ENCODE measurements around the gene PLOD1.

The PLOD1 gene

DNA sequence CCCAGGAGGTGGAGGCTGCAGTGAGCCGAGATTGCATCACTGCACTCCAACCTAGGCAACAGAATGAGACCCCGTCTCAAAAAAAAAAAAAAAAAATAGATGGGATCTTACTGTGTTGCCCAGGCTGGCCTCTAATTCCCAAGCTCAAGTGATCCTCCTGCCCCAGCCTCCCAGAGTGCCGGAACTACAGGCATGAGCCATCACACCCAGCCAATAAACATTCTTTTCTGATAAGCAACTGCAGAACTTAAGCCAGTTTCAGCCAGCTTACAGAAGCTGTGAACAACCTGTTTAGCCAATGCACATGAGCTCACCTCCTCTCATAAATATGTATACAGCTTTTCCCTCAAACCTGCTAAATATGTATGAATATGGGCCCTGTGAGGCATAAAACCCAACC, 81.7 kb downstream of the PLOD1 start:
- Histone ChIP-seq H3K27me3 (ENCODE audit: insufficient read depth, low read length, poor library complexity) (no peaks in the 10 kb centered on the region), H3K4me1 (ENCODE audit: insufficient read depth, low read length) (peaks cover 20% of the 10 kb centered on the region), H2AFZ (ENCODE audit: low read depth, low read length) (no peak overlapping the region), H3K36me3 (ENCODE audit: insufficient read depth, low read length) (peaks cover 20% of the 10 kb centered on the region), H3K4me2 (ENCODE audit: insufficient read depth, low read length) (no peak overlapping the region), H3K9me3 (ENCODE audit: insufficient read depth, low read length, severe bottlenecking) (no peaks in the 10 kb centered on the region), H3K4me3 (ENCODE audit: low read depth in 1 of 2, low read length in 2 of 2) (no peak overlapping the region), H4K20me1 (ENCODE audit: insufficient read depth, low read length) (no peaks in the 10 kb centered on the region), H3K79me2 (ENCODE audit: insufficient read depth, low read length) (peaks cover 17% of the 10 kb centered on the region), H3K9ac (ENCODE audit: low read depth, low read length) (no peak overlapping the region), H3K27ac (ENCODE audit: low read length) (no peak overlapping the region)
- ATAC-seq (ENCODE audit: insufficient read depth, low read depth) = no peak
- DNase-seq = no peak
- no peak for TF ChIP-seq EZH2 (IDR thresholded peaks at IDR 0.05; ENCODE audit: borderline replicate concordance, low read depth, low read length, severe bottlenecking)
- TF ChIP-seq, protein P1, sequence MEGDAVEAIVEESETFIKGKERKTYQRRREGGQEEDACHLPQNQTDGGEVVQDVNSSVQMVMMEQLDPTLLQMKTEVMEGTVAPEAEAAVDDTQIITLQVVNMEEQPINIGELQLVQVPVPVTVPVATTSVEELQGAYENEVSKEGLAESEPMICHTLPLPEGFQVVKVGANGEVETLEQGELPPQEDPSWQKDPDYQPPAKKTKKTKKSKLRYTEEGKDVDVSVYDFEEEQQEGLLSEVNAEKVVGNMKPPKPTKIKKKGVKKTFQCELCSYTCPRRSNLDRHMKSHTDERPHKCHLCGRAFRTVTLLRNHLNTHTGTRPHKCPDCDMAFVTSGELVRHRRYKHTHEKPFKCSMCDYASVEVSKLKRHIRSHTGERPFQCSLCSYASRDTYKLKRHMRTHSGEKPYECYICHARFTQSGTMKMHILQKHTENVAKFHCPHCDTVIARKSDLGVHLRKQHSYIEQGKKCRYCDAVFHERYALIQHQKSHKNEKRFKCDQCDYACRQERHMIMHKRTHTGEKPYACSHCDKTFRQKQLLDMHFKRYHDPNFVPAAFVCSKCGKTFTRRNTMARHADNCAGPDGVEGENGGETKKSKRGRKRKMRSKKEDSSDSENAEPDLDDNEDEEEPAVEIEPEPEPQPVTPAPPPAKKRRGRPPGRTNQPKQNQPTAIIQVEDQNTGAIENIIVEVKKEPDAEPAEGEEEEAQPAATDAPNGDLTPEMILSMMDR (IDR thresholded peaks at IDR 0.05; ENCODE audit: borderline replicate concordance, extremely low read depth, low read length, poor library complexity, severe bottlenecking) = no peak

DNA sequence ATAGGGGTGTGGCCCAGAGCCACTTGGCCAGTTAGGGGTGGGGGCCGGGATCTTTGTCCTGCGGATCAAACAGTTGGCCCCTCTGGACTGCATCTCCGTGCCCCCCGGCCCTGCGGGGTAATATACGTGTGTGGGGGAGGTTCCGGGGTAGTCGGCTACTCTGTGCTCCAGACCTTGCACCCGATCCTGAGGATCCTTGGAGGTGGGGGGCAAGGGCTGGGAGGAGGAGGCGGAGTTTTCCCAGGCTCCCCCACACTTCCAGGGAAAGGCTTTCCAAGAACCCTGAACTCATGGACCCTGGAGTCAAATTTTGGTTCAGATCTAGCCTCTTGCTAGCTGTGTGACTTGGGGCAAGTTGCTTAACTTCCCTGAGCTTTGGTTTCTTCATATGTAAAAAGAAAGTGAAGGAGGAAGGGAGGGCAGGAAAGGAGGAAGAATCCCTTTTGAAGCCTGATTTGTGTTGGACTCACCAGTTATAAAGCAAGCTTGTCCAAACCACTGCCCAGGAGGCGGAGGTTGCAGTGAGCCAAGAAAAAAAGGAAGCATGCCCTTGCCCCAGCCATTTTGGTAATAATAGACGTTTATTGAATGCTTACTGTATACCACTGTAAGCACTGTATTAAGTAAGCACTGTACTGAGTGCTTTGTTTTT, 85.5 kb downstream of the PLOD1 start:
- no peak for TF ChIP-seq EZH2 (IDR thresholded peaks at IDR 0.05; ENCODE audit: borderline replicate concordance, low read depth, low read length, severe bottlenecking)
- TF ChIP-seq, protein P1 (IDR thresholded peaks at IDR 0.05; ENCODE audit: borderline replicate concordance, extremely low read depth, low read length, poor library complexity, severe bottlenecking) = no peak
- DNase-seq = no peak
- Histone ChIP-seq H3K9ac (ENCODE audit: low read depth, low read length) (peak overlapping the region; percentile 85), H2AFZ (ENCODE audit: low read depth, low read length) (peak overlapping the region; percentile 89), H3K27ac (ENCODE audit: low read length) (peak overlapping the region; percentile 76), H3K4me2 (ENCODE audit: insufficient read depth, low read length) (peak overlapping the region; percentile 86), H3K79me2 (ENCODE audit: insufficient read depth, low read length) (peaks cover 34% of the 10 kb centered on the region), H3K36me3 (ENCODE audit: insufficient read depth, low read length) (peaks cover 28% of the 10 kb centered on the region), H3K4me1 (ENCODE audit: insufficient read depth, low read length) (peaks cover 20% of the 10 kb centered on the region), H3K27me3 (ENCODE audit: insufficient read depth, low read length, poor library complexity) (no peaks in the 10 kb centered on the region), H3K4me3 (ENCODE audit: low read depth in 1 of 2, low read length in 2 of 2) (peak overlapping the region; percentile 67 to 90), H4K20me1 (ENCODE audit: insufficient read depth, low read length) (peaks cover 6% of the 10 kb centered on the region; the same call in 1 of the 2 replicates), H3K9me3 (ENCODE audit: insufficient read depth, low read length, severe bottlenecking) (no peaks in the 10 kb centered on the region)
- peak; percentile 4; the same call in 2 of the 3 replicates for ATAC-seq (ENCODE audit: insufficient read depth, low read depth)

DNA sequence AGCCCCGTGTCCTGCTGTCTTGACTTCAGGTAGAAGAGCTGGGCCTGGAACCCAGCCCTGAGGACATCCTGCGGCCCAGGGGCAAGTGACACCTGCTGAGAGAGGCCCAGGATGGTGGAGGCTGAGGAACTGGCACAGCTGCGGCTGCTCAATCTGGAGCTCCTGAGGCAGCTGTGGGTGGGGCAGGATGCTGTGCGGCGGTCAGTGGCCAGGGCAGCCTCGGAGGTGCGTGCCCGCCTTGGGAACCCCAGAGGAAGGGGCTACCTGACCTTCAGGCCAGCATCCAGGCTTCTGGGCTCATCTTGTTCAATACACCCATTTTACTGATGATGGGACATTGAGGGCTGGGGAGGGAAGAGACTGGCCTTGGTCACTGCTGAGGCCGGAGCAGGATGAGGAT, 87.1 kb downstream of the PLOD1 start:
- Histone ChIP-seq H3K27ac (ENCODE audit: low read length) (no peak overlapping the region), H3K36me3 (ENCODE audit: insufficient read depth, low read length) (peaks cover 43% of the 10 kb centered on the region), H3K9me3 (ENCODE audit: insufficient read depth, low read length, severe bottlenecking) (no peaks in the 10 kb centered on the region), H3K4me2 (ENCODE audit: insufficient read depth, low read length) (peak overlapping the region; percentile 11; the same call in 1 of the 2 replicates), H4K20me1 (ENCODE audit: insufficient read depth, low read length) (peaks cover 6% of the 10 kb centered on the region; the same call in 1 of the 2 replicates), H3K4me1 (ENCODE audit: insufficient read depth, low read length) (peaks cover 20% of the 10 kb centered on the region), H3K4me3 (ENCODE audit: low read depth in 1 of 2, low read length in 2 of 2) (no peak overlapping the region), H3K79me2 (ENCODE audit: insufficient read depth, low read length) (peaks cover 34% of the 10 kb centered on the region), H2AFZ (ENCODE audit: low read depth, low read length) (no peak overlapping the region), H3K27me3 (ENCODE audit: insufficient read depth, low read length, poor library complexity) (no peaks in the 10 kb centered on the region), H3K9ac (ENCODE audit: low read depth, low read length) (no peak overlapping the region)
- no peak for ATAC-seq (ENCODE audit: insufficient read depth, low read depth)
- TF ChIP-seq, protein P1 (IDR thresholded peaks at IDR 0.05; ENCODE audit: borderline replicate concordance, extremely low read depth, low read length, poor library complexity, severe bottlenecking) = no peak
- TF ChIP-seq EZH2 (IDR thresholded peaks at IDR 0.05; ENCODE audit: borderline replicate concordance, low read depth, low read length, severe bottlenecking) = no peak
- DNase-seq = no peak

Measured in DND-41 (cell line).